GM13976 (cell line): ENCODE data around the gene KRT6A.
"Not testable (repeated sequence)": the region's sequence is repeated elsewhere in the genome, so short reads cannot be mapped to it uniquely, and the experiment has no call there.

Source experiments
- DNase-seq: peaks from one replicate; pipeline ENCODE4 v3.0.0; 2012; ENCODE audit warnings: low spot score
- in situ Hi-C: fragments of 300-500 bp; cut with MboI; formaldehyde crosslinking; loops from one replicate; pipeline ENCODE4 v1.12.0; 2022; ENCODE audit warnings: low sequenced_read_pairs, mixed read lengths, inconsistent platforms; ENCODE audit not compliant: unreplicated experiment
- TF ChIP-seq, protein P1 (sequence below): IDR thresholded peaks from 2 replicates; pipeline ENCODE4 v1.5.1; 2012; ENCODE audit warnings: borderline replicate concordance, mild to moderate bottlenecking; ENCODE audit not compliant: insufficient read depth; ENCODE audit errors: extremely low read depth, missing control alignments, control extremely low read depth

KRT6A gene

DNA sequence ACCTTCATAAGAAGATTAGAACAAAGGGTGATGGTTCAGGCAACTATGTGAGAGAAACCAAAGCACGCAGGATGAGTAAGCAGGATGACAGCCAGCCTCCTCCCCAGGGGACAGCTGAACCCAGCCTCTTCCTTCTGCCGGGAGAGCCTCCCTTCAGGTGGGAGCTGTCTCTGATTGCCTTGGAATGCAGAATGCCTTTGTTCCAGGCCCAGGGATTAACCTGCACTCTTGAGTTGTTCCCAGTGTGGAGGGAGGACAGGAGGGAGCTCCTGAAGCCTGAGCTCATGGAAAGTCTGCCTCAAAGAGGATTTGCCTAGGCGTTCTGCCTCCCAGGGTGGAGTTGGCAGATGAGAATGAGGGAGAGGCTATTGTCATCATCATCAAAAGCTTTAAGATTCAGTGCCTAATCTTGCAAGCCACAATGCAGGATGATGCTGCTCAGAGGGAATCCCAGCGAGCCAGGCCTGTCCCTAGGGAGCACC, 3.6 kb upstream of the KRT6A start:
- DNase-seq: no peak
- TF ChIP-seq, protein P1, sequence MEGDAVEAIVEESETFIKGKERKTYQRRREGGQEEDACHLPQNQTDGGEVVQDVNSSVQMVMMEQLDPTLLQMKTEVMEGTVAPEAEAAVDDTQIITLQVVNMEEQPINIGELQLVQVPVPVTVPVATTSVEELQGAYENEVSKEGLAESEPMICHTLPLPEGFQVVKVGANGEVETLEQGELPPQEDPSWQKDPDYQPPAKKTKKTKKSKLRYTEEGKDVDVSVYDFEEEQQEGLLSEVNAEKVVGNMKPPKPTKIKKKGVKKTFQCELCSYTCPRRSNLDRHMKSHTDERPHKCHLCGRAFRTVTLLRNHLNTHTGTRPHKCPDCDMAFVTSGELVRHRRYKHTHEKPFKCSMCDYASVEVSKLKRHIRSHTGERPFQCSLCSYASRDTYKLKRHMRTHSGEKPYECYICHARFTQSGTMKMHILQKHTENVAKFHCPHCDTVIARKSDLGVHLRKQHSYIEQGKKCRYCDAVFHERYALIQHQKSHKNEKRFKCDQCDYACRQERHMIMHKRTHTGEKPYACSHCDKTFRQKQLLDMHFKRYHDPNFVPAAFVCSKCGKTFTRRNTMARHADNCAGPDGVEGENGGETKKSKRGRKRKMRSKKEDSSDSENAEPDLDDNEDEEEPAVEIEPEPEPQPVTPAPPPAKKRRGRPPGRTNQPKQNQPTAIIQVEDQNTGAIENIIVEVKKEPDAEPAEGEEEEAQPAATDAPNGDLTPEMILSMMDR: no peak
- in situ Hi-C loops: no loop called here

DNA sequence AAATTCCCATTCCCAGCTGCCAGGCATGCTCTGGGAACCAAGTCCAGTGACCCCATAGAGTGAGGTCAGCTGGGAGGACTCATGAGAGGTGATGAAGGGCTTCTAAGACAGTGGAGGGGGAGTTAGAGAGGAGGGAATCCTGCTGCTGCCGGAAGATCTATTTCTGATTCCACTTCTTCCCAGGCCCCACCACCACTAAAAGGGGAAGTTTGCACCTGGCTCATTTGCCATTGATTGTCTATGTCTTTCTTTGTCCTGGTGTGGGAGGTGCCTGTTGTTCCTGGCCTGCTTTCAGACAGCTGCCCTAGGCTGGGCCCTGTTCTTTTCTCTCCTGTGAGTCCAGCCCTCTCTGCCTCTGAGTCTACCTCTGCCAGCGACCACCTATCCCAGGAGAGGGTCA, 3.0 kb upstream of the KRT6A start:
- in situ Hi-C loops: no loop called here
- TF ChIP-seq, protein P1: no peak
- no peak for DNase-seq

DNA sequence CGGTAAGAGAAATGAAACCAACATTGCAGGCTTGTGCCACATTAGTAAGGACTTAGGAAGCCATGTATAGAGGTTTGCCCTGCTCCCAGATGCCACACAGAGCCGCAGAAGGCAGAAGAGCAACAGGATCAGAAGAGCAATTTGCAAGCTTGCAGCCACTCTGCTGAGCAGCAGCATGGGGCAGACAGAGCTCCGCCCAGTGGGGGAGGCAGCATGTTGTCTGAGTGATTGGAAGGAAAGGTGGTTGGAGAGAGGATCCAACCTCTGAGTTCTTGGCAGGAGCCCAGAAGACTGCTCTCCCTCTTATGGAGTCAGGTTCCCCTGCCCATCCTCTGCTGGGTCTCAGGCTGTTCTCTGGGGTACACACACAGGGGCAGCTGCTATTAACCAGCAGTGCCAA, 2.3 kb upstream of the KRT6A start:
- in situ Hi-C loops: no loop called here
- no peak for DNase-seq
- TF ChIP-seq, protein P1: no peak

DNA sequence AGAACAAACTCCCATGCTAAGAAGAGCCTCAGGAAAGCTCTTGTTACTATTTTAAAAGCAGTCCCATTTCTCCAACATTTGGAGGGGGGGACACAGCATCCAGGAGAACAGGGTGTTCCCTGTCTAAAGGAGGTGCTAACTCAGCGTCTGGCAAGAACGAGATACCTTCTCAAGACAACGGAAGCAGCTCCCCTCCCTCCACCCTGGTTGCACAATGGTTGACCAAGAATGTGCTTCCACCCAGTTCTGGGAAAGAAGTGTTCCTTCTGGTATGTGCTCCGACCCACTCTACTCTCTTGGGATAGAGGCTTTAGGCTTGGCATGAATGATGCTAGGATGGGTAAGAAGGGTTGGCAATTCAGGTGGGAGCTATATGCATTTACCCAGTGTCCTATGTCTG, 1.5 kb upstream of the KRT6A start:
- in situ Hi-C loops: no loop called here
- no peak for DNase-seq

DNA sequence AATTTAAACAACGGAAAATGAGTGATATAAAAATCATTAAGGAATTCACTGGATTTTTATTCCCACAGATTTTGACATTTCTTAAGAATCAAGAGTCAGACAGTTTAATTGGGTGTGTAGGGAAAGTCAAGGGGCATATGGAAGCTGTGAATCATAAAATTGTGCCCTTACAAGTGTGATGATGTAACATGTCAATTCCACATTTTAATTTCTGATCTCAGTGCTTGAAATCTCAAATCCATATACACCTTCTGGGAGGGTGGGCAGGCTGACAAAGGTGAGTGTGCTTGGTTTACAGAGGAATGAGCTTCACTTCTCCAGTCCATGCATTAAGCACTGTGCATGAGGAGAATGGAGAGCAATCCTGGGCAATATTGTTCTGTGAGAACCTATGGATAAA, 1.0 kb upstream of the KRT6A start:
- TF ChIP-seq, protein P1: no peak
- in situ Hi-C loops: no loop called here
- no peak for DNase-seq

More for the DNA sequence above, 1.5 kb upstream of the KRT6A start:
- TF ChIP-seq, protein P1: no peak

DNA sequence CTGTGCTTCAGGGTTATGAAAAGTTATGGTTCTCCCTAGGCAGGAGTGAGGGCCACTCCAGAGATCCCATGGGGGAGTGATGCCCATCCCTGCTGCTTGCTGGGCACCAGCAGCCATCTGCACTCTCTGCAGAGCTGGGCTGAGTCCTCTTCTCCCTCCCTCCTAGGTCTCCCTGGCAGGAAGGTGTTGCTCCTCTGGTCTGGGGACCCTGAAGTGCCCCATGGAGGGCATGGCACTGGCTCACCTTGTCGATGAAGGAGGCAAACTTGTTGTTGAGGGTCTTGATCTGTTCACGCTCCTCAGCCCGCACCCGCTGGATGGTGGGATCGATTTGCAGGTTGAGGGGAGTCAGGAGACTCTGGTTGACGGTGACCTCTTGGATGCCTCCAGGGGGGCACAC, 652 bp downstream of the KRT6A start:
- DNase-seq, in situ Hi-C loops: not testable (repeated sequence)

DNA sequence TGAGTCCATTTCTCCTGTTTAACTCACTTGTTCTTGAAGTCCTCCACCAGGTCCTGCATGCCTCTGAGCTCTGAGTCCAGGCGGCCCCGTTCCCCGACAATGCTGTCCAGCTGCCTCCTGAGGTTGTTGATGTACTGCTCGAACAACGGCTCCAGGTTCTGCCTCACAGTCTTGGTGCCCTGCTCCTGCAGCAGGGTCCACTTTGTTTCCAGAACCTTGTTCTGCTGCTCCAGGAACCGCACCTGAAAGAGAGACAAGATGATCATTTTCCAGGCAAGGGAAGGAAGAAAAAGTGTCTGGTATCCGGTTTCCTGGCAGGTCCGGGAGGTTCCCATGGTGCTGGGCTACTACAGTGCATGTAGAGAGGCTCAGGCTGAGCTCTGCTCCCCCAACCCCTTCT, 1.6 kb downstream of the KRT6A start:
- DNase-seq, in situ Hi-C loops: not testable (repeated sequence)

DNA sequence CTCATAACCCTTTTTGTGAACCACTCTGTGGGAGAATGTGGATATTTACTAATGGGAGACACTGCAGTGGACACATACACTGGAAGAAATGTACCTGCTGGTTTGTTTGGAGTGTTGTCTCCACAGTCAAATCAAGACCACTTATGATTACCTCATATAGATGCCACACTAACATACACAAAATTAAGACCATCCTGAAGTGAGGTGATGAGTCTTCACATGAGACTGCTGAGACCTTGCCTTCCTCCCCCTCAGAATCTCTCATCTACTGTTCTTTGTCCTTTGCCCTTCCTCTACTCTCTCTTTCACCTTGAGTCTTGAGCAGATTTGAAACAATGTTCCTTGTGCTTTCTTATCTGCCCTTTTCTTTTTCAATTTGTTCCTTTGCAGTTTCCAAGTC, 4.3 kb downstream of the KRT6A start:
- DNase-seq: no peak
- TF ChIP-seq, protein P1: no peak
- in situ Hi-C loops: no loop called here

DNA sequence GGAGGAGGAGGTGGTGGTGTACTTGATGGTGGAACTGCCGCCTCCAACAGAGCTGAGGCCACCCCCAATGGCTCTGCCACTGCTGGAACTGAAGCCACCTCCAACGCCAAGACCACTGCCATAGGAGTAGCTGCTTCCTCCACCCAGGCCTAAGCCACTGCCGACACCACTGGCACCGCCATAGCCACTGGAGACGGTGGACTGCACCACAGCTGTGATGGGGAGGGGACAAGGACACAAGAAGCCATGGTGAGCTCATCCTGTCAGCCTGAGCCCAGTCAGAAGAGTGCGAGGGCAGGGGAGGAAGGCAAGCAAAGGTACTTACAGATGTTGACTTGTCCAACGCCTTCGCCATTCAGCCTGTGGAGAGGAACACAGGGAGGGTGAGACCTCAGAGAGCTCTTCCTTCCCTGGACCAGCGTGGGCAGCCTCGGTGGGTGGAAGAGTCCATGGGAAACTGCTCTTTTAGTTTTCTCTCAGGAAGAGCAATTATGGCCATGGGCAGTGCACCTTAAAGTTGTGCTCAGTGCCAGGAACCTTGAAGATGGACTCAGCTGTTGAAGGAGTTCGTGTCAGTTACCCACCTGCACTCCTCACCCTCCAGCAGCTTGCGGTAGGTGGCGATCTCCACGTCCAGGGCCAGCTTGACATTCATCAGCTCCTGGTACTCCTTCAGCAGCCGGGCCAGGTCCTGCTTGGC, 5.2 kb downstream of the KRT6A start:
- in situ Hi-C loops, DNase-seq: not testable (repeated sequence)
